GM18498 (cell line): ENCODE measurements around the gene KLF8.
"Not testable (repeated sequence)": the region's sequence is repeated elsewhere in the genome, so short reads cannot be mapped to it uniquely, and the experiment has no call there.

Source experiments
- ATAC-seq: cut with Tn5 transposase; IDR thresholded peaks from one replicate; pipeline ENCODE4 v1.9.1; 2021; ENCODE audit warnings: mild to moderate bottlenecking, moderate library complexity; ENCODE audit not compliant: unreplicated experiment

KLF8 gene

GRCh38 chrX:56232221-56233082 is at the start of gene KLF8:
TSS of gene KLF8 (plus strand) at chrX:56232356. CDS start at chrX:56233335, 979 bp downstream.
- peak; percentile 74 for ATAC-seq

- not testable (repeated sequence) for ATAC-seq
Measured at GRCh38 chrX:56206945-56207344, 25.2 kb upstream of the KLF8 start.

GRCh38 chrX:56211701-56212100 is 20.5 kb upstream of the KLF8 start:
- ATAC-seq = no peak

GRCh38 chrX:56216332-56216731 is 15.8 kb upstream of the KLF8 start:
- ATAC-seq = no peak

- no peak for ATAC-seq
Measured at GRCh38 chrX:56219700-56220099, 12.5 kb upstream of the KLF8 start.

- ATAC-seq = no peak
Measured at GRCh38 chrX:56221101-56221500, 11.1 kb upstream of the KLF8 start.

GRCh38 chrX:56222473-56223000 is 9.6 kb upstream of the KLF8 start:
- no peak for ATAC-seq

- ATAC-seq = no peak
Measured at GRCh38 chrX:56226980-56227379, 5.2 kb upstream of the KLF8 start.

GRCh38 chrX:56228914-56229313 is 3.2 kb upstream of the KLF8 start:
- ATAC-seq = no peak

- no peak for ATAC-seq
Measured at GRCh38 chrX:56231537-56232090, 542 bp upstream of the KLF8 start.

GRCh38 chrX:56233100-56233499 is 944 bp downstream of the KLF8 start:
- ATAC-seq = no peak

GRCh38 chrX:56233682-56234081 is 1.5 kb downstream of the KLF8 start:
- ATAC-seq = peak; percentile 93

- peak; percentile 77 for ATAC-seq
Measured at GRCh38 chrX:56248492-56248891, 16.3 kb downstream of the KLF8 start.

GRCh38 chrX:56253832-56254703 is 21.9 kb downstream of the KLF8 start:
- no peak for ATAC-seq

- peak; percentile 93 for ATAC-seq
Measured at GRCh38 chrX:56268888-56269287, 36.7 kb downstream of the KLF8 start.

- ATAC-seq = no peak
Measured at GRCh38 chrX:56278692-56279091, 46.5 kb downstream of the KLF8 start.

- ATAC-seq = no peak
Measured at GRCh38 chrX:56279863-56280262, 47.7 kb downstream of the KLF8 start.

GRCh38 chrX:56281789-56282188 is 49.6 kb downstream of the KLF8 start:
- ATAC-seq = no peak

GRCh38 chrX:56284269-56284668 is 52.1 kb downstream of the KLF8 start:
- ATAC-seq = no peak

- no peak for ATAC-seq
Measured at GRCh38 chrX:56288608-56289007, 56.5 kb downstream of the KLF8 start.

GRCh38 chrX:56289449-56289848 is 57.3 kb downstream of the KLF8 start:
- ATAC-seq = no peak
